ENCODE results near the gene MSRB3.

GRCh38 chr12:65411171-65411570, 132.7 kb downstream of the MSRB3 start:
- TF ChIP-seq HNF4G (IDR thresholded peaks at IDR 0.05) (no peak), REST (IDR thresholded peaks at IDR 0.05) (no peak), GABPA (IDR thresholded peaks at IDR 0.05 in 1 of 2, conservative IDR thresholded peaks at IDR 0.05 in 1 of 2) (no peak), TAF1 (conservative IDR thresholded peaks at IDR 0.05) (no peak), JUND (IDR thresholded peaks at IDR 0.05) (no peak), RAD21 (IDR thresholded peaks at IDR 0.05) (no peak), YY1 (IDR thresholded peaks at IDR 0.05) (no peak), SP1 (IDR thresholded peaks at IDR 0.05) (no peak), FOXA1 (IDR thresholded peaks at IDR 0.05) (no peak), MAX (IDR thresholded peaks at IDR 0.05) (no peak)
- TF ChIP-seq, protein P1, sequence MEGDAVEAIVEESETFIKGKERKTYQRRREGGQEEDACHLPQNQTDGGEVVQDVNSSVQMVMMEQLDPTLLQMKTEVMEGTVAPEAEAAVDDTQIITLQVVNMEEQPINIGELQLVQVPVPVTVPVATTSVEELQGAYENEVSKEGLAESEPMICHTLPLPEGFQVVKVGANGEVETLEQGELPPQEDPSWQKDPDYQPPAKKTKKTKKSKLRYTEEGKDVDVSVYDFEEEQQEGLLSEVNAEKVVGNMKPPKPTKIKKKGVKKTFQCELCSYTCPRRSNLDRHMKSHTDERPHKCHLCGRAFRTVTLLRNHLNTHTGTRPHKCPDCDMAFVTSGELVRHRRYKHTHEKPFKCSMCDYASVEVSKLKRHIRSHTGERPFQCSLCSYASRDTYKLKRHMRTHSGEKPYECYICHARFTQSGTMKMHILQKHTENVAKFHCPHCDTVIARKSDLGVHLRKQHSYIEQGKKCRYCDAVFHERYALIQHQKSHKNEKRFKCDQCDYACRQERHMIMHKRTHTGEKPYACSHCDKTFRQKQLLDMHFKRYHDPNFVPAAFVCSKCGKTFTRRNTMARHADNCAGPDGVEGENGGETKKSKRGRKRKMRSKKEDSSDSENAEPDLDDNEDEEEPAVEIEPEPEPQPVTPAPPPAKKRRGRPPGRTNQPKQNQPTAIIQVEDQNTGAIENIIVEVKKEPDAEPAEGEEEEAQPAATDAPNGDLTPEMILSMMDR (IDR thresholded peaks at IDR 0.05; ENCODE audit: low read depth, low read length, missing input control) = no peak
- TF ChIP-seq, protein P2, sequence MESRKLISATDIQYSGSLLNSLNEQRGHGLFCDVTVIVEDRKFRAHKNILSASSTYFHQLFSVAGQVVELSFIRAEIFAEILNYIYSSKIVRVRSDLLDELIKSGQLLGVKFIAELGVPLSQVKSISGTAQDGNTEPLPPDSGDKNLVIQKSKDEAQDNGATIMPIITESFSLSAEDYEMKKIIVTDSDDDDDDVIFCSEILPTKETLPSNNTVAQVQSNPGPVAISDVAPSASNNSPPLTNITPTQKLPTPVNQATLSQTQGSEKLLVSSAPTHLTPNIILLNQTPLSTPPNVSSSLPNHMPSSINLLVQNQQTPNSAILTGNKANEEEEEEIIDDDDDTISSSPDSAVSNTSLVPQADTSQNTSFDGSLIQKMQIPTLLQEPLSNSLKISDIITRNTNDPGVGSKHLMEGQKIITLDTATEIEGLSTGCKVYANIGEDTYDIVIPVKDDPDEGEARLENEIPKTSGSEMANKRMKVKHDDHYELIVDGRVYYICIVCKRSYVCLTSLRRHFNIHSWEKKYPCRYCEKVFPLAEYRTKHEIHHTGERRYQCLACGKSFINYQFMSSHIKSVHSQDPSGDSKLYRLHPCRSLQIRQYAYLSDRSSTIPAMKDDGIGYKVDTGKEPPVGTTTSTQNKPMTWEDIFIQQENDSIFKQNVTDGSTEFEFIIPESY (IDR thresholded peaks at IDR 0.05) = no peak

Data from liver (tissue), 3 donors.